HCT116 (cell line): ENCODE data around the gene RAMP2.

Experiments
- CEBPB ChIP-seq: IDR thresholded peaks from 2 replicates; pipeline ENCODE4 v1.6.1; 2012; ENCODE audit warnings: low read depth
- EGR1 ChIP-seq: IDR thresholded peaks from 2 replicates; pipeline ENCODE4 v1.6.1; 2012; ENCODE audit warnings: low read depth
- EZH2phosphoT487 ChIP-seq: fragments of 200-600 bp; IDR thresholded peaks from 2 replicates; pipeline ENCODE4 v1.6.1; 2018; ENCODE audit warnings: antibody characterized with exemption, borderline replicate concordance
- RAD21 ChIP-seq: IDR thresholded peaks from 2 replicates; pipeline ENCODE4 v1.6.1; 2012; ENCODE audit warnings: low read depth, mild to moderate bottlenecking
- SP1 ChIP-seq: IDR thresholded peaks from 2 replicates; pipeline ENCODE4 v1.6.1; 2012; ENCODE audit warnings: low read depth
- YY1 ChIP-seq: IDR thresholded peaks from 2 replicates; pipeline ENCODE4 v1.6.1; 2011; ENCODE audit warnings: low read length, low read depth, moderate library complexity, mild to moderate bottlenecking; ENCODE audit not compliant: insufficient replicate concordance; ENCODE audit errors: extremely low read depth
- TF ChIP-seq, protein P1 (sequence below), 3 experiments: fragments of 200-600 bp in 1 of 3; sonication (generic) in 1 of 3; IDR thresholded peaks in 2 of 3; conservative IDR thresholded peaks in 1 of 3; 2 replicates each; pipeline ENCODE4 v1.5.1; 2012 to 2017; ENCODE audit warnings: low read depth in 2 of 3, low read length in 2 of 3, antibody characterized with exemption in 1 of 3, borderline replicate concordance in 1 of 3, control low read depth in 1 of 3, mild to moderate bottlenecking in 1 of 3, mixed read lengths in 1 of 3, mixed run types in 1 of 3, moderate library complexity in 1 of 3; ENCODE audit not compliant: insufficient read depth in 1 of 3

DNA sequence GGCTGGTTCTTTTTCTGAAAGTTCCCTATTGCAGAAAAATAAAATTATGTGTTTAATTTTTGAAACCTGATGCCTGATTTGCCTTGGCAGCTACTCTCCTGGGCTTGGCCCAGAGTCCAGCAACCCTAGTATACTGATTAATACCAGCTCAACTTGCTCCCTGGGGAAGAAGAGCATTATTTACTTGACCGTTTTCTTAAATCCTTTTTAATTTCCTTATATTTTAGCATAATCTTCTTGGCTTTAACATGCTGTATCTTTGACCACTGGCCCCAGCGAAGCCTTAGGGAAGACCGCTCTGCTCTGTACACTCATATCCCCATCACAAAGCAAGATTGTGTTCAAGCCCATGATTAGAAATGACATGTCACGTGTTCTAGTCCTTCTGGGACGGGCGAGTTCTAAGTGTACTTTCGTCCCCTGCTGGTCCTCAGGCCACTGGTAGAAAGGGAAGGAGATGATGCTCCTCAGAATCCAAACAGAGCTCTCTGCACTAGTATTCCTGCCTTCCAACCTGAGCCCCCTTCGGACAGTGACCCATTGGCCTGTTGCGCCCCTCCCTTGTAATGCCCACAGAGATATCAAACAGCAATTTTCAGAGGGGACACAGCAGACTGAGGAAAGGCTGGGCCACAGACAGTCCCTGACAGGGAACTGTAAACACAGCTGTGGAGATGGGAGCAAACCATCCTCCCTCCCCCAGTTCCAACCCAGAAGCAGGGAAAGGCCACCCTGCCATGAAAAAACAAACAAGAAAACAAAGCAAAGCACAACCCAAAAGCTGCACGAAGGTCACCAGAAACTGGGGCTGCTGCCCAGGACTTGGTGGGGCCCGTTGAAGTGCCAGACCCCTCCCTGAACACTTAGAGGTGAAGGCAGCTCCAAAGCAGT lies 11.9 kb upstream of the RAMP2 start:
- TF ChIP-seq EGR1 (no peak), YY1 (no peak), EZH2phosphoT487 (no peak), SP1 (no peak), CEBPB (no peak), RAD21 (no peak)
- TF ChIP-seq, protein P1, sequence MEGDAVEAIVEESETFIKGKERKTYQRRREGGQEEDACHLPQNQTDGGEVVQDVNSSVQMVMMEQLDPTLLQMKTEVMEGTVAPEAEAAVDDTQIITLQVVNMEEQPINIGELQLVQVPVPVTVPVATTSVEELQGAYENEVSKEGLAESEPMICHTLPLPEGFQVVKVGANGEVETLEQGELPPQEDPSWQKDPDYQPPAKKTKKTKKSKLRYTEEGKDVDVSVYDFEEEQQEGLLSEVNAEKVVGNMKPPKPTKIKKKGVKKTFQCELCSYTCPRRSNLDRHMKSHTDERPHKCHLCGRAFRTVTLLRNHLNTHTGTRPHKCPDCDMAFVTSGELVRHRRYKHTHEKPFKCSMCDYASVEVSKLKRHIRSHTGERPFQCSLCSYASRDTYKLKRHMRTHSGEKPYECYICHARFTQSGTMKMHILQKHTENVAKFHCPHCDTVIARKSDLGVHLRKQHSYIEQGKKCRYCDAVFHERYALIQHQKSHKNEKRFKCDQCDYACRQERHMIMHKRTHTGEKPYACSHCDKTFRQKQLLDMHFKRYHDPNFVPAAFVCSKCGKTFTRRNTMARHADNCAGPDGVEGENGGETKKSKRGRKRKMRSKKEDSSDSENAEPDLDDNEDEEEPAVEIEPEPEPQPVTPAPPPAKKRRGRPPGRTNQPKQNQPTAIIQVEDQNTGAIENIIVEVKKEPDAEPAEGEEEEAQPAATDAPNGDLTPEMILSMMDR (IDR thresholded peaks at IDR 0.05 in 2 of 3, conservative IDR thresholded peaks at IDR 0.05 in 1 of 3; ENCODE audit: borderline replicate concordance in 1 of 3, insufficient read depth in 1 of 3, low read depth in 2 of 3, low read length in 2 of 3) = no peak
